ENCODE results near the gene RIPOR1.
A peak's percentile ranks its signal among the peaks of the same experiment; 100 is the strongest.
"Not testable (repeated sequence)": the region's sequence is repeated elsewhere in the genome, so short reads cannot be mapped to it uniquely, and the experiment has no call there.

Gene RIPOR1

GRCh38 chr16:67526149-67526791 is 2.4 kb upstream of the RIPOR1 start:
- DNase-seq (ENCODE audit: low read depth, low spot score) = no peak
- in situ Hi-C loops (cut with HindIII; ENCODE audit: low sequenced_read_pairs) = no loop called here
- TF ChIP-seq CTCF (IDR thresholded peaks at IDR 0.05; ENCODE audit: low read depth, low read length) = no peak
- no peak overlapping the region for H3K4me3 ChIP-seq (ENCODE audit: low read depth, low read length)

- in situ Hi-C loops (cut with HindIII; ENCODE audit: low sequenced_read_pairs) = no loop called here
- peak overlapping the region; percentile 60 for H3K4me3 ChIP-seq (ENCODE audit: low read depth, low read length)
- no peak for TF ChIP-seq CTCF (IDR thresholded peaks at IDR 0.05; ENCODE audit: low read depth, low read length)
- DNase-seq (ENCODE audit: low read depth, low spot score) = no peak
Measured at GRCh38 chr16:67528870-67529581, 397 bp downstream of the RIPOR1 start.

- peak overlapping the region; percentile 60 for H3K4me3 ChIP-seq (ENCODE audit: low read depth, low read length)
- in situ Hi-C loops (cut with HindIII; ENCODE audit: low sequenced_read_pairs) = no loop called here
- TF ChIP-seq CTCF (IDR thresholded peaks at IDR 0.05; ENCODE audit: low read depth, low read length) = no peak
- DNase-seq (ENCODE audit: low read depth, low spot score) = no peak
Measured at GRCh38 chr16:67529582-67530012, 968 bp downstream of the RIPOR1 start.

- H3K4me3 ChIP-seq (ENCODE audit: low read depth, low read length) = peak overlapping the region; percentile 60
- peak; percentile 82 for DNase-seq (ENCODE audit: low read depth, low spot score)
- no peak for TF ChIP-seq CTCF (IDR thresholded peaks at IDR 0.05; ENCODE audit: low read depth, low read length)
- in situ Hi-C loops (cut with HindIII; ENCODE audit: low sequenced_read_pairs) = no loop called here
Measured at GRCh38 chr16:67530013-67530939, 1.6 kb downstream of the RIPOR1 start.

- no peak for TF ChIP-seq CTCF (IDR thresholded peaks at IDR 0.05; ENCODE audit: low read depth, low read length)
- no peak overlapping the region for H3K4me3 ChIP-seq (ENCODE audit: low read depth, low read length)
- DNase-seq (ENCODE audit: low read depth, low spot score) = no peak
- in situ Hi-C loops (cut with HindIII; ENCODE audit: low sequenced_read_pairs) = no loop called here
Measured at GRCh38 chr16:67531247-67531646, 2.6 kb downstream of the RIPOR1 start.

GRCh38 chr16:67533024-67533560 is 4.5 kb downstream of the RIPOR1 start:
- DNase-seq (ENCODE audit: low read depth, low spot score) = no peak
- H3K4me3 ChIP-seq (ENCODE audit: low read depth, low read length) = no peak overlapping the region
- in situ Hi-C loops (cut with HindIII; ENCODE audit: low sequenced_read_pairs) = no loop called here
- no peak for TF ChIP-seq CTCF (IDR thresholded peaks at IDR 0.05; ENCODE audit: low read depth, low read length)

GRCh38 chr16:67533987-67534386 is 5.4 kb downstream of the RIPOR1 start:
- DNase-seq (ENCODE audit: low read depth, low spot score); in situ Hi-C loops (cut with HindIII; ENCODE audit: low sequenced_read_pairs); H3K4me3 ChIP-seq (ENCODE audit: low read depth, low read length): not testable (repeated sequence)

All from astrocyte of the spinal cord (primary cell).